Stimulated activated memory B cell treated with anti-CD40 and anti-IgM and Interleukin-4, amounts not matched to agents 10 μg/mL and 1 μg/mL and 100 μg/mL, for 72 hours (primary cell): ENCODE data around the gene FMN1.

Experiments used
- ATAC-seq: fragments of 150-1000 bp; cut with Tn5 transposase; 2 replicates; pipeline ENCODE4 v1.10.0; 2021
- H3K27ac Mint-ChIP-seq: one replicate; pipeline ENCODE4 v1.8.0; 2022; ENCODE audit warnings: mild to moderate bottlenecking, mixed read lengths
- H3K27me3 Mint-ChIP-seq: one replicate; pipeline ENCODE4 v1.8.0; 2022; ENCODE audit warnings: mixed read lengths
- H3K36me3 Mint-ChIP-seq: one replicate; pipeline ENCODE4 v1.8.0; 2022; ENCODE audit warnings: mixed read lengths
- H3K4me1 Mint-ChIP-seq: one replicate; pipeline ENCODE4 v1.8.0; 2022; ENCODE audit warnings: mixed read lengths
- H3K4me3 Mint-ChIP-seq: one replicate; pipeline ENCODE4 v1.8.0; 2022; ENCODE audit warnings: mild to moderate bottlenecking, moderate library complexity, mixed read lengths
- H3K9me3 Mint-ChIP-seq: one replicate; pipeline ENCODE4 v1.8.0; 2022; ENCODE audit warnings: mixed read lengths

The FMN1 gene

DNA sequence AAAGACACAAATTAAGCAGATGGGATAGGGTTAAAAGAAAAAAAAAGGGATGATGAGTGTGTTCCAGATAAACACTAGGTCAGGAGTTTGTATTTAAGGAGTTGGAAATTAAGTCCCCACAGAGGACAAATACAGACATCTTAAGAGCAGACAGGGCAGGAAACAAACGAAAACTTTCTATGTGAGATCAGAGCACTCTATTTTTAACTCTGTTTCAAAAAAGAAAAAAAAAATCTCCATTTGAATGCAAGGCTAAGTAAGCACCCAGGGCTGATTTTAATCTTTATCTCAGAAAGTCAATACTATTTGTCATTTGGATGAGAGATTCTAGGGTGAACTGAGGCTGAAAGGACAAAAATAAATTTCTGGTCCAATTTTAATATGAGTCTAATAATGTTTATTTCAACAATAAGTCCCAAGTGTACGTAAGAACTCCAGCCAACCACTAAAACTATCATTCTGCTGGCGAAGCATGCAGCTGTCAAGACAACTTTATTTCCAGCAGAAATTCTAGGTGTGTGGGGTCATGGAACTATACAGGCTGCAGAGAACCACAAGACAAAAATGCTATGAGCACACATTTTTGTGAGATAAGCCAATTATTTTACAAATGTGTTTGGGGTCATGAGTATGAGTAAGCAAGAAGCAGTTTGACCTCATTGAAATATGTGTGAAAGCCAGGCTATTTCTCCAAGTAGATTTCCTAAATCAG, 186.1 kb downstream of the FMN1 start:
- Mint-ChIP-seq H3K27me3 (peaks cover 45% of the 10 kb centered on the region), H3K27ac (no peak overlapping the region), H3K36me3 (no peaks in the 10 kb centered on the region), H3K4me3 (no peak overlapping the region), H3K4me1 (no peaks in the 10 kb centered on the region), H3K9me3 (no peaks in the 10 kb centered on the region)
- ATAC-seq, result no peak

DNA sequence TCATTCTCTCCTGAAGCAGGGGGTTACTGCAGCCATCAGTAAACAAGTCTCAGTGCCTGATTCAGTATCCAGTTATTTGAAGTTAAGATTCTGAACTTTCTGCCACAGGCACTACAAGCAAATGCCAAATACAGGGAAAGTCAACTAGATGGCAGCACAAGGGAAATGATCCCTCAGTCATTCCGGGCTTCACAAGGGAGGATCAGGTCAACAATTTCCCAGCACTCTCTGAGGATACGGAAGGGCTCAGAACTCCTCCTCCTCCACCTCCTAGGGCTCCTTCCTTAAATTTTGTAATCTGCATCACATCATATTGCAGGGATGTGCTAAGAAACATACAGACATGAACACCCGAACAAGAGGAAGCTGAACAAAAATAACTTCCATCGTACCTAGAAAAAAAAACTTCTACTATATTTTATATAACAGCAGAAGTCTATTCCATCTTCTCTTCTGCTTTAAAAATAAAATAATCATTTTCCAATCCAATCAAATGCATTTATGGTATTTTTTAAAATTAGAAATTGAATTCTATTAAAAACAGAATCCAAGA, 187.1 kb downstream of the FMN1 start:
- peaks cover 45% of the 10 kb centered on the region for H3K27me3 Mint-ChIP-seq
- no peak for ATAC-seq
- H3K27ac Mint-ChIP-seq, result no peak overlapping the region
- no peaks in the 10 kb centered on the region for H3K9me3 Mint-ChIP-seq
- H3K4me1 Mint-ChIP-seq, result no peaks in the 10 kb centered on the region
- H3K4me3 Mint-ChIP-seq, result no peak overlapping the region
- H3K36me3 Mint-ChIP-seq, result no peaks in the 10 kb centered on the region

DNA sequence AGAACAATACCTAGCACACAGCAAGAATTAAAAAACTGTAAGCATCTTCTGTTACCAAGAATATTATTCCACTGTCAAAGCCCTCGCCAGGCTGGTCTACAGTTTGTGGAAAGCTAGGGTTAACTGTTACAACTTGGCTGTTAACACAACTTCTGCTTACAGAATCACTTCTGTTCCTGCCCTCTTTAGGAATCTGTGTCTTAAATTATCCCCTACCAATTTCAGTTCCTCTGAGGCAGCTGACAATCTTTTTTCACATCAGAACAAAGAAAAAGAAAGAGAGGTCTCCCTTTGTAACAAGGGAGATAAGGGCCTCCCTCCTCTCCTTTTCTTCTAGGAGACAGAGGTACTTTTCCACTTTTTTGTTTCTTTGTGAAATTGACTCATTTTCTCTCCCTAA, 188.9 kb downstream of the FMN1 start:
- Mint-ChIP-seq H3K27me3 (peaks cover 49% of the 10 kb centered on the region), H3K36me3 (no peaks in the 10 kb centered on the region), H3K4me1 (no peaks in the 10 kb centered on the region), H3K27ac (no peak overlapping the region), H3K4me3 (no peak overlapping the region), H3K9me3 (no peaks in the 10 kb centered on the region)
- no peak for ATAC-seq

DNA sequence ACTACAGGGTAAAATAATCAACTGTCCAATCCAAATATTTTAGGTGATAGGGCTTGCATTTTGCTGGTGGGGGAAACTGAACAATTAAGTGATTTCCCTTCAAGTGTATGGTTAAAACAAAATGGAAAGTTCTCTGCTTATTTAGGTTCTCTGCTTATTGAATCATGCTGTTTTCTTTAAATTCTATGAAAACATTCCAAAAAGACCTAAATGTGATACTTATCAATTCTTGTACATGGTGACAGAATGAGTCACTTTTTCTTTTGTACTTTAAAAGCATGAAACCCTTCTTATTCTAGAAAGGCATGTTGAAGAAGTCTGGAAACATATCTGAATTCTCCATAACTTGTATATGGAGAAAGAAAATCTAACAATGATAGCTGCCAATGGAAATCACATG, 192.6 kb downstream of the FMN1 start:
- Mint-ChIP-seq H3K9me3 (no peaks in the 10 kb centered on the region), H3K4me3 (no peak overlapping the region), H3K27ac (no peak overlapping the region), H3K4me1 (no peaks in the 10 kb centered on the region), H3K36me3 (no peaks in the 10 kb centered on the region), H3K27me3 (peaks cover 45% of the 10 kb centered on the region)
- ATAC-seq, result no peak

DNA sequence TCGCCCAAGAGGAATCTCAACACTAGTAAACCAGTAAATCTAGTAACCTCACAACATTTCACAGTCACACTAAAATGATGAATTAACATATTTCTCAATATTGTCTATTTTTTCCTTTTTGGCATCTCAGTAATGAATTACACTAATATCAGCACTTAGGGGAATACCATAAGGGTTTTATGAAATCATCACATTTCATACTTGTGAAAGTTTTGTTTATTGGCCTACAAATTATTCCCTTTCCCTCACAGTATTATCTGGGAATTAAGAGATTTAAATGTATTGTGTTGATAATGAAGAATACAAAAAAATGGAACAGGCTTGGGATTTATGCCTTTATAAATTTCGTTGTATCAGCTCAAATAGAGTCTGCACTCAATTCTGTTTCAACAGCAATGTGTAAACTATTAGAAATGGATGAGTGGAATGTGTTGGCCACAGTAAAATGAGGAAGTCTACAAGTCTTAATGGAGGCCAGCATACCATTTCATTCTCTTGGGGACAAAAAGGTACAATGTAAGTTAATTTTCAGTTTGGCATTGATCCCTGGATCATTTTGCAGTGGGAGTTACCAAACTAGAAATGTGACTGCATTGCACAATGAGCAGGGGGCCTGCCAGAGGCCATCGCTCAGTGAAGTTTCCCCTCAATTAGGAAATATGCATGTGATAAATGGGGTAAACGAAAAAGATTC, 195.4 kb downstream of the FMN1 start:
- H3K4me3 Mint-ChIP-seq, result no peak overlapping the region
- no peaks in the 10 kb centered on the region for H3K4me1 Mint-ChIP-seq
- H3K9me3 Mint-ChIP-seq, result no peaks in the 10 kb centered on the region
- H3K27me3 Mint-ChIP-seq, result peaks cover 27% of the 10 kb centered on the region
- H3K36me3 Mint-ChIP-seq, result no peaks in the 10 kb centered on the region
- H3K27ac Mint-ChIP-seq, result no peak overlapping the region
- no peak for ATAC-seq

DNA sequence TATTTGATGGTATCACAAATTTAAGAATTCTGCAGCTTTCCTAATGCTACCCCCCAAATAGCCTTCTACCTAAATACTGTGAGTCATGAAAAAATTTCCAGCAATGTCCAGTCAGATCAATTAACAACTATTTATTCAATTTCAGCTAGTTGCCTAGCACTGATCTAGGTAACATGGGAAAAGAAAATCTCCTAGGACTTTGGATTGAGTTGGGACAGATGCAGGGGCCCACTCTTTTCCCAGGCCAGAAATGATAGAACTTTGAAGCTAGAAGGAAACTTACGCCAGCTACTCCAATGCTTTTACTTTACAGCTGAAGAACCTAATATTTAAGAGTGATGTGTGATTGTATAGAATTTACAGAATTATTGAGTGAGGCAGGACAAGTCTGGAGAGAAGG, 196.3 kb downstream of the FMN1 start:
- no peaks in the 10 kb centered on the region for H3K36me3 Mint-ChIP-seq
- H3K27me3 Mint-ChIP-seq, result peaks cover 27% of the 10 kb centered on the region
- no peak overlapping the region for H3K4me3 Mint-ChIP-seq
- no peak overlapping the region for H3K27ac Mint-ChIP-seq
- no peaks in the 10 kb centered on the region for H3K4me1 Mint-ChIP-seq
- H3K9me3 Mint-ChIP-seq, result no peaks in the 10 kb centered on the region
- ATAC-seq, result no peak

DNA sequence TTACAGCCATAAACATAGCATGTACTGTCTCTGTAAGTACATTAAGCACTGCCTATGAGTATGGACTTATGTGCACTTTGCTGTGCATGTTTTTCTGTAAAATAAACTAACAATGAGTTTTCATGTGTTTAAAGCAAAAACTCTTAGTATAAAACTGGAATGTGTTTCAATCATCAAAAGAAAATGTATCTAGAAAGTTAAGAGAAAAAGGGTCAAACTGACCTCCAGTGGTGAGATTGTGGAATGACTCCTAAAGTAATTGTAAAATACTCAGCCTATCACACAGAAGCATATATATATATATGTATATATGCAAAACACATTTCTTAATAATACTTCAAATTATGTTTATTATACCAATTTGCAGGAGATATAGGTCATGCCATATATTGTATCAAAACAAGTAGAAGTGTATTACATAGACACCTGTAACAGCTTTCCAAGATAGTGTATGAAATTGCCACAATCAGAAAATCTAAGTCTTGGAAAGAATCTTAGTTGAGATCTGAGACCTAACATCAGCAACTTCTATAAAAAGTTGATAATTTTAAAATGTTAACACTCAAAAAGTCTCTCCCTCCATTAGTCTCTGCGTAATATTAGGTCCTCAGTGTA, 199.6 kb downstream of the FMN1 start:
- no peak for ATAC-seq
- Mint-ChIP-seq H3K4me1 (no peaks in the 10 kb centered on the region), H3K27ac (no peak overlapping the region), H3K4me3 (no peak overlapping the region), H3K36me3 (no peaks in the 10 kb centered on the region), H3K9me3 (no peaks in the 10 kb centered on the region), H3K27me3 (peaks cover 17% of the 10 kb centered on the region)

DNA sequence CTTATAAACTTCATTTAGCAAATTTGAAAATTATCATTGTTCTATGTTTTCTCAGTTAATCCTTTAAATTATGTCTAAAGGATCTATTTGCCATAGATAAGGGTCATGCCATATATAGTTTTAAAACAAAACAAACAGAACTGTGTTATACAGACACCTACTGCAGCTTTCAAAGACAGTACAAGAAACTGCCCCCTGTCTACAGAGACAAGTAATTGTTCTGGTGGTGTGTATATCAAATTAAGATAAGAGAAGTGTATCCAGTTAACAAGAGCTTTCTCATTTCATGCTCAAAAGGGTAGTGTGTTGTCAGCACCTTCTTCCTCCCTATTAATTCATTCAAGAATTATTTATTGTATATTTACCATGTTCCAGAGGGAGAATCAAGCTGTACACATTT, 201.2 kb downstream of the FMN1 start:
- H3K4me3 Mint-ChIP-seq, result no peak overlapping the region
- no peaks in the 10 kb centered on the region for H3K4me1 Mint-ChIP-seq
- no peak overlapping the region for H3K27ac Mint-ChIP-seq
- no peak for ATAC-seq
- H3K9me3 Mint-ChIP-seq, result no peaks in the 10 kb centered on the region
- peaks cover 9% of the 10 kb centered on the region for H3K27me3 Mint-ChIP-seq
- no peaks in the 10 kb centered on the region for H3K36me3 Mint-ChIP-seq

DNA sequence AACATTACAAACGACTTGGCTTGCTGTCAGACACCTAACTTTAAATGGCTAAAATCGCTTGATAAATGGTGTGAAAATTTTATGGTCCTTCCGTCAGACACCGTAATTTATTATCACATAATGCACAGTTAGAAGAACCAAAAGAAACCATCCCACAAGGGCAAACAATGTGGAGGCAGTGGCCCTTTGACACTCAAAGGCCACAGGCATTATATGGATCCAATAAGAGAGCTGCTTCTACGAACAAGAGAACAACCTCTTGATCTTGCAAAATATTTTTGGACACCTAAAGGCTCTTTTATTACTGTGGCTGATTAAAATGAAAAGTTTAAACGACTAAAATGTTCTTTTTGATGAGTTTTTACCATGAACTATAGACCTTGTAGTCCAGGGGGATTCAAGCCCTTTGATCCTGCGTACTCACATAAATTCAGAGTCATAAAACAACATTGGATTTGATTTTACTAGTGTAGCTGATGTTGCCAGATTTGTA, 202.8 kb downstream of the FMN1 start:
- no peaks in the 10 kb centered on the region for H3K4me1 Mint-ChIP-seq
- ATAC-seq, result no peak
- no peaks in the 10 kb centered on the region for H3K36me3 Mint-ChIP-seq
- H3K27me3 Mint-ChIP-seq, result no peaks in the 10 kb centered on the region
- no peaks in the 10 kb centered on the region for H3K9me3 Mint-ChIP-seq
- no peak overlapping the region for H3K27ac Mint-ChIP-seq
- H3K4me3 Mint-ChIP-seq, result no peak overlapping the region

DNA sequence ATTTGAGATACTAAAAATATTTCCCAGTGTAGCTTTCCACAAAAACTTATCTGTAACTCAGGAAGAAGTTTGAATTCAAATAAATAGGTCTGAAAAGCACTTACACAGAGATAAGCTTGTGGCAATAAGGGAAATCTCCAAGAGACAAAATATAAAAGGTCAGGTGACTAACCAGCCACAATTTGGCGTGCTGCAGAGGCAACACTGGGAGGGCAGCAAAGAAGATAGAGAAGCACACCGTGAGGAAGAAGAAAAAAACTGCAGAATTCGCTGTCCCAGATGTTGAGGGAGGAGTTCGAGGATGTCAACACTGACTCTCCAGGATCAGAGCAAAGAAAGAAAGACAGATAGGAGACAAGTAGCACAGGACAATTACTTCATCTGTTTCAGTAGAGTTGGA, 204.4 kb downstream of the FMN1 start:
- no peaks in the 10 kb centered on the region for H3K36me3 Mint-ChIP-seq
- no peaks in the 10 kb centered on the region for H3K4me1 Mint-ChIP-seq
- no peaks in the 10 kb centered on the region for H3K9me3 Mint-ChIP-seq
- no peak overlapping the region for H3K4me3 Mint-ChIP-seq
- no peak overlapping the region for H3K27ac Mint-ChIP-seq
- ATAC-seq, result no peak
- H3K27me3 Mint-ChIP-seq, result peaks cover 6% of the 10 kb centered on the region

DNA sequence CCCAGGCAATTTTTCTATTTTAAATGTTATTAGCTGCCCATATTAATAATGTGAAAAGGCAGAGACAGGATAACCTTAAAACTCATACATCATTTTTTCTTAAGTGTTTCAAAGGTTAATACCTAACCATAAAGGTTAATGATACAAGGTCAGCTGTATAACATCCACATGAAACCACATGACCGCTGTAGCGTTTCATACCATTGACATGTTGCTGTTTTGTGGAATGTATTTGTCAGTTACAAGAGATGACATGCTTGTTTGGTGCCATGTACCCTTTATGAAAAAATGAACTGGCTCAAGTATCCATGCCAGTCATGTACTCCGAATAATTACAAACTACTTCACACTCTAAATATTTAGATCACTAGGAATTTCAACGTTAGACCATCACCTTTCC, 207.4 kb downstream of the FMN1 start:
- Mint-ChIP-seq H3K27me3 (peaks cover 15% of the 10 kb centered on the region), H3K27ac (no peak overlapping the region), H3K4me1 (no peaks in the 10 kb centered on the region), H3K36me3 (no peaks in the 10 kb centered on the region), H3K4me3 (no peak overlapping the region), H3K9me3 (no peaks in the 10 kb centered on the region)
- ATAC-seq, result no peak

DNA sequence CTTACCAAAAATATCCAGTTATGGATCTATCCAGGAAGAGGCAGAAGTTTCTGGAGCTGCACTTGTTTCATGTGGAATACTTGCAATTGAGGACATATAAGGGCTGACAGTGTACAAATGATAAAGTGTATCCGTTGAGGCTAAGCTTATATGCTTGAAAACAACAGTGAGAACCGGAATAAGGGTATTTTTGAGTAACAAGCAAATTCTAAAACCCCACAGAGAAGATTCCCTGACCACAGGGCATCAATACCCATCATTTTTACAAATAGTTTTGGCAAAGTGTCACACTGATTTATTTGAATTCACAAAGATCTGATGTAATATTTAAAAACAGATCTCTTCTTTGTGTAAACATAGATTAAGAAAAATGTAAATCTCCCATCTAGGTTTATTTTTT, 208.4 kb downstream of the FMN1 start:
- H3K4me3 Mint-ChIP-seq, result no peak overlapping the region
- no peaks in the 10 kb centered on the region for H3K36me3 Mint-ChIP-seq
- peaks cover 15% of the 10 kb centered on the region for H3K27me3 Mint-ChIP-seq
- no peak for ATAC-seq
- H3K4me1 Mint-ChIP-seq, result no peaks in the 10 kb centered on the region
- H3K27ac Mint-ChIP-seq, result no peak overlapping the region
- no peaks in the 10 kb centered on the region for H3K9me3 Mint-ChIP-seq

DNA sequence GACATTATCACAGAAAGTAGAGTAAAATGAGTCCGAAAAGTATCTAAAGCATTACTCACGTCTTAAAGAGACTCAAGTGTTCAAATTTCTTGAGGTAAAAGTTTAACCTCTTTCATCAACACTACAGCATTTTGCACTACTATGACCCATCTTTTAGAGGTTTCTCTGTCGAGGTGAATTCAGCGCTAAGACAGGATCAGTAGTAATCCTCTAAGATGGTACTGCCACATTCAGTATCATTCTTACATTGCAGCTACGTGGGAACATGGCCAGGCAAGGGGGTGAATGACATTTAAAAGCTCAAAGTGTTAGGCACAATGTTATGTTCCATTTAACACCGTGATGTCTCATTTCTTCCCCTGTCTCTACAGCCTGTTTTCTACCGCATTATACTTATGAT, 210.8 kb downstream of the FMN1 start:
- no peaks in the 10 kb centered on the region for H3K36me3 Mint-ChIP-seq
- peaks cover 15% of the 10 kb centered on the region for H3K27me3 Mint-ChIP-seq
- no peak for ATAC-seq

DNA sequence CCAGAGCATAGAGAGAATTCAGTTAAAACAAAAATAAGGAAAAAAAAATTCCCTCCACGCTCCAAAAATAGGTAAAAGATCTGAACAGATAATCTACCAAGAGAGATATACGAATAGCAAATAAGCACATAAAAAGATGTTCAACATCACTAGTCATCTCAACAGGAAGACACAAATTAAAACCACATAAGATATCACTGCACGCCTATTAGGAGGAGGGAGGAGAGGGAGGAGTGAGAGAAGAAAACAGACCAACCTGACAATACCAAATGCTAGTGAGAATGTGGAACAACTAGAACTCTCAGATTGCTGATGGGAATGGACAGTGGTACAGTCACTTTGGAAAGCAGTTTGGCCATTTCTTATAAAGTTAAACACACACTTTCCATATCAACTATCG, 212.5 kb downstream of the FMN1 start:
- peaks cover 15% of the 10 kb centered on the region for H3K27me3 Mint-ChIP-seq
- ATAC-seq, result no peak
- H3K4me3 Mint-ChIP-seq, result no peak overlapping the region
- no peaks in the 10 kb centered on the region for H3K9me3 Mint-ChIP-seq
- no peaks in the 10 kb centered on the region for H3K4me1 Mint-ChIP-seq
- H3K36me3 Mint-ChIP-seq, result no peaks in the 10 kb centered on the region
- H3K27ac Mint-ChIP-seq, result no peak overlapping the region

More for the DNA sequence above, 210.8 kb downstream of the FMN1 start:
- Mint-ChIP-seq H3K27ac (no peak overlapping the region), H3K4me3 (no peak overlapping the region), H3K9me3 (no peaks in the 10 kb centered on the region), H3K4me1 (no peaks in the 10 kb centered on the region)

DNA sequence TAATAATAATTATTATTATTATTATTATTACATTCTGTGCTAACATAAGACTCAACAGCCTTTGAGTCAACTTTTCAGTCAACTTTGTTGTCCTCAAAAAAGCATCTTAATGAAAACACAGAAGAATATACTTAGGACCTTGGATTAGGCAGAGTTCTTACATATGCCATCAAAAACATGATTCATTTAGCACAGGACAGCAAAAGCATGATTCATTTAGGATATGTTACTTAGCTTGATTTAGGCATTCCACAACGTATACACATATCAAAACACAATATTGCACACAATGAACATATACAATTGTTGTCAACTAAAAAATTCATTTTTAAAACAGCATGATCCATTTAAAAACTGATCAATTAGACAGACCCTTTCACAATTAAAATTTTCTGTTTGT, 213.0 kb downstream of the FMN1 start:
- Mint-ChIP-seq H3K9me3 (no peaks in the 10 kb centered on the region), H3K4me1 (no peaks in the 10 kb centered on the region), H3K27me3 (peaks cover 15% of the 10 kb centered on the region), H3K4me3 (no peak overlapping the region), H3K27ac (no peak overlapping the region), H3K36me3 (no peaks in the 10 kb centered on the region)
- ATAC-seq, result no peak

DNA sequence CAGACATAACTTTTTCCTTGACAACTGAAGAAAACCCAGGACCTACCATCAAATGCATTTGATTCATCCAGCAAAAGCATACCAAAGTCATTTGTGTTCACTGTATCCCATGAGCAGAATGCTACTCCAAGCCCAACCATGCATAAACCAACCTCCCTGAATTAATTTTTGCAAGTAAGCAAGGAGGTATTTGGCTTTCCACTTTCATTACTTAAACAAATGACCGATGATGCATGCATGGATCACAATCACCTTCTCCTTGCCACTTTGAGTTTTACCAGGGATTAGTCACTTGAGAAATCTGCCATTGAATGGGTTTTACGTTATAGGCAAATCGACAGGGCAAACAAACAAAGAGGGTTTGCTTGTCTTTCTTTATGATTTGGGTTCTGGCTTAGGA, 214.8 kb downstream of the FMN1 start:
- peaks cover 16% of the 10 kb centered on the region for H3K27me3 Mint-ChIP-seq

More for the DNA sequence above, 214.8 kb downstream of the FMN1 start:
- Mint-ChIP-seq H3K9me3 (no peaks in the 10 kb centered on the region), H3K4me3 (no peak overlapping the region), H3K36me3 (no peaks in the 10 kb centered on the region), H3K27ac (no peak overlapping the region), H3K4me1 (no peaks in the 10 kb centered on the region)
- ATAC-seq, result no peak
